Large intestine (tissue), 3 donors: ENCODE results near the gene TMEM214. TPM values are rescaled to one million over a fixed set of nuclear protein-coding genes. Genes with fewer than 3 reads are reported as not detected.

Source experiments
- DNase-seq, 2 donors: peaks; one replicate each; pipeline versions ENCODE4 v3.0.0 to v3.0.0-alpha.2; 2013
- H3K27ac ChIP-seq: one replicate; pipeline ENCODE4 v1.5.1; 2013; ENCODE audit warnings: low read length
- H3K27me3 ChIP-seq: 2 replicates; pipeline ENCODE4 v1.6.1; 2013; ENCODE audit warnings: low read length; ENCODE audit not compliant: control insufficient read depth, insufficient read depth
- H3K36me3 ChIP-seq: 2 replicates; pipeline ENCODE4 v1.6.1; 2013; ENCODE audit warnings: low read length; ENCODE audit not compliant: control insufficient read depth, insufficient read depth
- H3K4me1 ChIP-seq: one replicate; pipeline ENCODE4 v1.6.1; 2013; ENCODE audit warnings: low read length; ENCODE audit not compliant: control insufficient read depth, insufficient read depth
- H3K4me3 ChIP-seq: one replicate; pipeline ENCODE4 v1.5.1; 2013; ENCODE audit warnings: low read length
- H3K9me3 ChIP-seq: one replicate; pipeline ENCODE4 v1.6.1; 2013; ENCODE audit warnings: mild to moderate bottlenecking, low read depth, low read length, moderate library complexity; ENCODE audit not compliant: control insufficient read depth
- WGBS: methylation state at CpG from one replicate; pipeline ENCODE4 v1.1.5; 2013; ENCODE audit warnings: low lambda C conversion rate; ENCODE audit not compliant: insufficient coverage; 5-methylcytosine and 5-hydroxymethylcytosine counted together
- polyA plus RNA-seq: library from polyadenylated mRNA; unstranded; fragments of 120-200 nt; gene quantifications from one replicate; pipeline ENCODE4 v1.2.1, GENCODE V29; 2013

Gene TMEM214
- polyA plus RNA-seq, 1 donor = 93.6 TPM

DNA sequence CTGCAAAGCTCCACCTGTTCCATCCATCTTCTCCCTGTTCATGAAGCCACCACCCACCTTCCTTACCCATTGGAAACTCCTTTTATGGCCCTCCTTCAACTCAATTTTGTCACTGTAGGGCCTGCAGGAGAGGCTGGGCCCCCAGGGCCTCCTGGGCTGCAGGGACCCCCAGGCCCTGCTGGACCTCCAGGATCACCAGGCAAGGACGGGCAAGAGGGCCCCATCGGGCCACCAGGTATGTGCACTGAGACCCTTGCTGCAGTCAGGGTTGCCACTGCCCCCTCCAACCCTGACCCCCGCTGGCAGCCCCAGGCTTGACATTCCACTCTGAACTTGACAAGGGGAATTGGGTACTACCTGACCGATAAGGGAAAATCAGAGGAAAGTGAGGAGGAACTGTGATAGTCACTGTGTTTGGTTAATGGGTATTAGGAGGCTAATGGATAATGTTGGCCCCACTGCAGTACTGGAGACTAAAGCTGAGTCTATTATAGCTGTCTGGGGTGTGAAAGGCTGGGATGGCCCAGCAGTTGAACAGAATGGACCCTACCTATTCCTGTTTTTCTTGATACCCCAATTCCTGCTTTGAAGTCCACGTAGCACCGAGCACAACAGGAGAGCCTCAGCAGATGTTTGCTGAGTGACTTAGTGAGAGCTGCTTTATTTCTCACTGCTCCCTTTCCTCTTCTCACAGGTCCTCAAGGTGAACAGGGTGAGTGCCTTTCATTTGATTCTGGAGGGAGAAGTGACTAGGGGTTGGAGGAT lies 51.7 kb downstream of the TMEM214 start:
- peaks cover 9% of the 10 kb centered on the region for H3K36me3 ChIP-seq
- H3K4me1 ChIP-seq = peaks cover 22% of the 10 kb centered on the region
- H3K27me3 ChIP-seq = no peaks in the 10 kb centered on the region
- no peak overlapping the region for H3K27ac ChIP-seq
- H3K4me3 ChIP-seq = no peak overlapping the region
- no peak for DNase-seq
- WGBS = no CpG with 5 or more reads among the region's 6 CpGs
- no peaks in the 10 kb centered on the region for H3K9me3 ChIP-seq

- peak overlapping the region; percentile 58 for H3K4me3 ChIP-seq
- peaks cover 9% of the 10 kb centered on the region for H3K36me3 ChIP-seq
- no CpG with 5 or more reads among the region's 10 CpGs for WGBS
These were observed 52.4 kb downstream of the TMEM214 start for GRCh38 chr2:27085062-27085672.

GRCh38 chr2:27085673-27086089 lies 52.9 kb downstream of the TMEM214 start:
- Histone ChIP-seq H3K4me3 (peak overlapping the region; percentile 58), H3K9me3 (no peaks in the 10 kb centered on the region), H3K27me3 (no peaks in the 10 kb centered on the region), H3K36me3 (peaks cover 9% of the 10 kb centered on the region), H3K4me1 (peaks cover 26% of the 10 kb centered on the region), H3K27ac (peak overlapping the region; percentile 81)
- peak; percentile 61 to 85 for DNase-seq
- WGBS = no CpG with 5 or more reads among the region's 38 CpGs

More at GRCh38 chr2:27085062-27085672, 52.4 kb downstream of the TMEM214 start:
- Histone ChIP-seq H3K27ac (peak overlapping the region; percentile 81), H3K27me3 (no peaks in the 10 kb centered on the region), H3K9me3 (no peaks in the 10 kb centered on the region), H3K4me1 (peaks cover 24% of the 10 kb centered on the region)
- DNase-seq = no peak

GRCh38 chr2:27086090-27086723 lies 53.4 kb downstream of the TMEM214 start:
- WGBS = no CpG with 5 or more reads among the region's 81 CpGs
- Histone ChIP-seq H3K4me3 (peak overlapping the region; percentile 58), H3K9me3 (no peaks in the 10 kb centered on the region), H3K27me3 (no peaks in the 10 kb centered on the region), H3K4me1 (peaks cover 32% of the 10 kb centered on the region), H3K27ac (peak overlapping the region; percentile 81), H3K36me3 (peaks cover 9% of the 10 kb centered on the region)
- DNase-seq = peak; percentile 96 to 97

- peaks cover 33% of the 10 kb centered on the region for H3K4me1 ChIP-seq
- H3K9me3 ChIP-seq = no peaks in the 10 kb centered on the region
- H3K4me3 ChIP-seq = peak within 1 kb of the TSS; percentile 59
- DNase-seq = peak; percentile 66 to 85
- no peaks in the 10 kb centered on the region for H3K27me3 ChIP-seq
- no CpG with 5 or more reads among the region's 54 CpGs for WGBS
- peak within 1 kb of the TSS; percentile 81 for H3K27ac ChIP-seq
- peaks cover 14% of the 10 kb centered on the region for H3K36me3 ChIP-seq
These were observed 54.2 kb downstream of the TMEM214 start, which contains the start of gene KHK for GRCh38 chr2:27086724-27087593. Gene KHK, plus strand, starts transcription at chr2:27086772. Its CDS starts 488 bp downstream, at chr2:27087260.

- peaks cover 42% of the 10 kb centered on the region for H3K4me1 ChIP-seq
- no peaks in the 10 kb centered on the region for H3K27me3 ChIP-seq
- no peak for DNase-seq
- H3K4me3 ChIP-seq = peak overlapping the region; percentile 59
- peaks cover 11% of the 10 kb centered on the region for H3K36me3 ChIP-seq
- H3K27ac ChIP-seq = peak overlapping the region; percentile 64
- 40% methylated on average over 1 of the region's 5 CpGs for WGBS
- H3K9me3 ChIP-seq = no peaks in the 10 kb centered on the region
These were observed 55.2 kb downstream of the TMEM214 start for GRCh38 chr2:27087823-27088410.

DNA sequence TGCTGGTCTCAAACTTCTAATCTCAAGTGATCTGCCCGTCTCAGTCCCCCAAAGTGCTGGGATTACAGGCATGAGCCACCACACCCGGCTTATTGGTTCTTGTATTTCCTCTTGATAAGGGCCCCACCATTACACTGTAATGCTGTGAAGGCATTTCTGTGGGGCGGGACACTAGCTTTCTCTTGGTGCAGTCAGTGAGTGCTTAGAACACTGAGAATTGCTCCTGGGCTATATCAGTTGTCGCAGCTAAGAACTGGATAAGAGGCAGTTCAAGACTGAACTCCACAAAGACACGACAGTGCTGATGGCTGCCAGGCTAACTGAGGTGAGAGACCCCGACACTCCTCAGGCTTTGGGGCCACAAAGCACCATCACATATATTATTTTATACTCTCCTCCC lies 55.9 kb downstream of the TMEM214 start:
- peak; percentile 45 to 76 for DNase-seq
- Histone ChIP-seq H3K36me3 (peaks cover 11% of the 10 kb centered on the region), H3K27ac (peak overlapping the region; percentile 64), H3K4me1 (peaks cover 49% of the 10 kb centered on the region), H3K9me3 (no peaks in the 10 kb centered on the region), H3K27me3 (no peaks in the 10 kb centered on the region), H3K4me3 (peak overlapping the region; percentile 59)
- no CpG with 5 or more reads among the region's 6 CpGs for WGBS

DNA sequence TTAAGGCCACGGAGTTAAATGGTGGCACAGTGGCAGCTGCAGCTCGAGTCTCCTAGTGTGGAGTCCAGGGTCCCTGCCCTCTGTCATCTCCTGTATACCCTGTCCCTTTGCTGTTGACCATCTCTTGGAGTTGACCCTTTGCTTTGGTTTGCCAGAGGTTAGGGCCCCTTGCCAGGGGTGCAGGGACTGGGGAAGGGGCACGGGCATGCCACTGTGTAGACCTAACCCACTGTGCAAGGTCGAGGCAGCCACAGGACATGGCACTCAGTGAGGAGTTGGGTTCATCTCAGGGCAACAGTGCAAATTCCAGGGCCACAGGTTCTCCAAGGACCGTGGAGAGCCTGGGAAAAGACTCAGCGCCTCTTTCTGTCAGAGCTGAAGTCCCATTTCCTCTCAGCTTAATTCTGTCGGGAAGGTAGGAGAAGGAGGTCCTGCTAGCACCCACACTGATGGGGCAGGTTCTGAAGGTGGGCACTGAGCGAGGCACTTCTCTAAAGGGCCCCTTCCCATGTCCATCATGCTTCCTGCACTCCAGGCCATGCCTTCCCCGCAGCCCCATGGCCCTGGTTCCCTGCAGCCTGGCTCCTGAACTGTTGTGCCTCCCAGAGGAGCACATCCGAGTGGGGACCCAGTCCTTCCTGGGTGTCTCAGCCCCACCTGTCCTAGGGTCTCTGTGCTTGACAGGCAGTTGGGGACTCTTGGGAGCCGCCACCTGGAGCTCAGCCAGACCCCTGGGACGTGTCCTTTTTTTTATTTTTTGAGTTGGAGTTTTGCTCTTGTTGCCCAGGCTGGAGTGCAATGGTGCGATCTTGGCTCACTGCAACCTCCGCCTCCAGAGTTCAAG lies 56.6 kb downstream of the TMEM214 start:
- Histone ChIP-seq H3K4me1 (peaks cover 56% of the 10 kb centered on the region), H3K27me3 (no peaks in the 10 kb centered on the region), H3K27ac (peak overlapping the region; percentile 64), H3K36me3 (peaks cover 15% of the 10 kb centered on the region), H3K9me3 (no peaks in the 10 kb centered on the region), H3K4me3 (peak overlapping the region; percentile 59)
- no peak for DNase-seq
- no CpG with 5 or more reads among the region's 14 CpGs for WGBS
